Activated CD4-positive, CD25-positive, alpha-beta regulatory T cell treated with anti-CD3 and anti-CD28 coated beads, Interleukin-2, amount 50 U/mL, for 16 hours (primary cell): ENCODE measurements around the gene HMCES.

Experiments used
- DNase-seq: peaks from one replicate; pipeline ENCODE4 v3.0.0-alpha.2; 2020; ENCODE audit warnings: low read depth, low spot score

HMCES gene

DNA sequence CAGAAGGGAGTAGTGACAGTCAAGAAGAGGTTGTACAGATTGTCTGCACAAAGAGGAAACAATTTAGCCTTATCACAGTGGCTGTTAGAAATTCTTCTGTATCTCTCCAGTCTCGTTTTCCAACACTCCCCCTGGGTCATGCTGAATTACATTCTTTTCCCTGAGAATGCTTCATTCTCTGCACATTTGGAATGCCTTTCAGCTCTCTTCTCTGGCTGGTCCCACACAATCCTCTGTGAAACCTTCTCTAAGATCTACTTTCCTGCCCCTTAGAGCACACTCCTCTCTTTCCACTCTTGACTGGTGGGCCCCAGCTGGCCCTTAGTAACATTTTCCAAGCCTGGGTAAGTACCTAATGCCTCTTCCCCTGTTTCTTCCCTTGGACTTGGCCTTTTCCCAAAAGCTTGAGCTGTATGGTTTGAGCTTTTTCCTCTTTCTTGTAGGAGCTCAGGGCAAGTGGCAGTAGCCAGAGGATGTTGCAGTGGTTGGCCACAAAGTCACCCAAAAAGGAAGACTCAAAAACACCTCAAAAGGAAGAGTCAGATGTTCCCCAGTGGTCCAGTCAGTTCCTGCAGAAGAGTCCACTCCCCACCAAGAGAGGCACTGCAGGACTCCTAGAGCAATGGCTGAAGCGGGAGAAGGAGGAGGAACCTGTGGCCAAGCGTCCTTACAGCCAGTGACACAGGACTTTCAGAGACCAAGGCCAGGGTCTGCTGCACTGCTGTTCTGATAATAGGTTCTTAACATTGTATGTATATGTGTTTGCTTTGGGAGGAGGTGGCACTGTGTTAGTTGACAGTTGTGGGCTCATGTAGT is 25.7 kb downstream of the HMCES start:
- no peak for DNase-seq

DNA sequence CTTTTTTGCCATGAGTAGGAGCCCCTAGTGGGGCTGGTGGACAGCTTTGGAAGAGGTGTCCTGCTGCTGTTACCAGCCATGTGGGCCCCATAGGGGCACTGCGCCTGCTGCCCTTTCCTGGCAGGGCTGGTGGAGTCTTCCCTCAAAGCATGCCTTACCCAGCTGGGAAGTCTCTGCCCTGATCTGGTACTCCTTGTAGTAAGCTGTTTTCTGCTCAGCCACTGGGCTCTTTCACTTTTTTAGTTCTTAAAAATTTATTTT is 26.2 kb downstream of the HMCES start:
- no peak for DNase-seq

DNA sequence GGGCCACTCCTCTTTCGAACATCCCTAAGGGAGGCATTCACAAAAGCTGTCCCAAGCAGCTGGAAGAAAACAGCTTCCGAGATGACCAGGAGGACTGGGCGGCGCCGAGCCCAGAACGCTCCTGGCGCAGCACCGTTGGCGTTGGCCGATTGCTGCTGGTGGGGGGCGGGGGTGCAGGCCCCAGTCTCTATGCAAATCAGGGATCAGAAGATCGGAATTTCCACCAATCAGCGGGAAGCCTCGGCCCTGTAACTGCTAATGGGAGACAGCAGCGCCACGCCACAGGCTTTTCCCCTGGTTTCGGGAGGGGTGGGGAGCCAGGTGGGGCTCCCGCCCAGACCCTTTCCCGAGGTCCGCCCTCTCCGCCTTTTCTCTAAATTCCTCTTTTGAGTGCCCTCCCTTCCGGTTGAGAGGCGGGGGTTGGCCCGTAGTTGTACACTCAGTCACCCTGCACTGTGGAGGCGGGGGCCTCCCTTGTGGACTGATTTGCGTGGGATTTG is 27.0 kb downstream of the HMCES start:
- DNase-seq = no peak

DNA sequence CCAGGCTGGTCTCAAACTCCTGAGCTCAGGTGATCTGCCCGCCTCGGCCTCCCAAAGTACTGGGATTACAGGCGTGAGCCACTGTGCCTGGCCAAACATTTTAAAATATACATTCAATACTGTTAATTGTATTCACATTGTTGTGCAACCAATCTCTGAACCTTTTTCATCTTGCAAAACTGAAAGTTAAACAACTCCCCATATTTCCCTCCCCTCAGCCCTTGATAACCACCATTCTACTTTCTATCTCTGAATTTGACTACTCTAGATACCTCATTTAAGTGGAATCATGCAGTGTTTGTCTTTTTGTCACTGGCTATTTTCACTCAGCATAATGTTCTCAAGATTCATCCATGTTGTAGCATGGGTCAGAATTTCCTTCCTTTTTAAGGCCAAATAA is 30.0 kb downstream of the HMCES start:
- DNase-seq = no peak

DNA sequence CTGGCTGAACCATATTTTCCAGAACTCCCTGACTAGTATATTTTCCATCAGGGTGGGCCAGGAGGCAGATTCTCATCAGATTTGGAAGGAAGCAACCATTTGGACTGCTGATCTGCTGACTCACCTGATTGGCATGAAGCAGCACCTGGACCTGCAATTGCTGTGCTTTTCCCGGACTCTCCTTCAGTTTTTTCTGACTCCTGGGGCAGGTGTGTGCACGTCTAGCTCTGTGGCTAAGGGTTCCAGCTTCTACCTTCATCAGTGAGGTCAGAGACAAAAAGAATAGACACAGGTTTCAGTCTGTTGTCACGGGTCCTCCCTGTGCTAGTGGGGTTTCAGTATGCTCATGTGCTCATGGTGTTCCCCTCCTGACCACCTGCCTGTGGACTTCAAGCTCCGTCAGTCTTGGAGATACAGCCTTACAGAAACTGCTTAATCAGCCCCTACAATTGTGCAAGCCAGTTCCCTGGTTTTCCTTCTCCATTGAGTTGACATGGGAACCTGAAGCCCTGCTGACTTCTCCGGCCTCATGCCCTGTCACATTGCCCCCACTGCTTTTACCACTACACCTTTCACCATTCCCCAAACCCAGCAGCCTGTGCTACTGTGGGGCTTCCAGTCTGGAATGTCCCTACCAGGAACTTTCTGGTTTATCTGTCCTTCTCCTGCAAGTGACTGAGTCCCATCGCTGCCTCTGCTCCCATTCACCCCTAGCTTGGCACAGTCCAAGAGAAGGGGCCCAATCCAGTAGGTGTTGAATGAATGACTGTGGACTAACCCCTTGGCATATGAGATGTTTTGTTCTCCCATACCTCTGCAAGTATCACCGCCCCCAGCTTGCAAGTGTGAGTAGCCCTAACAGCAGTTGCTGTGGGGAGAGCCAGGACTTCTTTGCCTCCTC is 31.7 kb downstream of the HMCES start:
- DNase-seq = no peak

DNA sequence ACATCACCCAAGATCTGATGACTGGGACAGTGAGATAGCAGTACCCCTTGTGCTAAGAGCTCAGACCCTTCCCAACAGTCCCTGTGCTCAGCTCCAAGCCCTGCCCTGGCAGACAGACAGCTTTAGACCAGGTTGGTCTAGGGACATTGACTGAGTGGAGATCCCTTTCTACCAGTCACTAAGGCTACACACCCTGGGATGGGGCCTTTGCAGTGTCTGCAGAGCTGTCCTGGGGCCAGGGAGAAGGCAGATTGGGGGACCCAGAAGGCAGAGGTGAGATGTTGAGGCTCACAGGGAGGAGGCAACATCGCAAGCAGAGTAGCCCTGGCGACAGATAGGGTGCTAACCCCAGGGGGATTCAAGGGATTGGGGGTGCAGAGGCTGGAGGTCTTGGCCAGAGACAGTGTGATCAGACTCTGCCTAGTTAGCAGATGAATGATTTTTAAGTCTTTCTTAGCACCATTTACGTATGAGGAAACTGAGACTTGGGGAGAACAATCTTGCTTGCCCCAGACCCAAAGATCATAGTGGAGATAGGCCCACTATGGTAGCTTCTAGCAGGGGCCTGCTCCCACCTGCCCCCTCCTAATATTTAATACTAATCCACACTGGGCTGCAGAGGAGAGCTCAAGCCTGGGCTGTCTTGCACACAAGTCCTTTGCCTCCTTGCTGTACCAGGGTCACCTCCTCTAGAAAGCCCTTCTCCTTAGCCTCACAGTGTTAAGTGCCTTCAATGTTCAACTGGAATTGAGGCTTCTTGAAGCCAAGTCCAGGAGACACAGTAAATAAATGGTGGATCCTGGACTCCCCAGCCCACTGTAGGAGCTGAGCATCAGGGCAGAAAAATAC is 32.6 kb downstream of the HMCES start:
- DNase-seq = no peak

DNA sequence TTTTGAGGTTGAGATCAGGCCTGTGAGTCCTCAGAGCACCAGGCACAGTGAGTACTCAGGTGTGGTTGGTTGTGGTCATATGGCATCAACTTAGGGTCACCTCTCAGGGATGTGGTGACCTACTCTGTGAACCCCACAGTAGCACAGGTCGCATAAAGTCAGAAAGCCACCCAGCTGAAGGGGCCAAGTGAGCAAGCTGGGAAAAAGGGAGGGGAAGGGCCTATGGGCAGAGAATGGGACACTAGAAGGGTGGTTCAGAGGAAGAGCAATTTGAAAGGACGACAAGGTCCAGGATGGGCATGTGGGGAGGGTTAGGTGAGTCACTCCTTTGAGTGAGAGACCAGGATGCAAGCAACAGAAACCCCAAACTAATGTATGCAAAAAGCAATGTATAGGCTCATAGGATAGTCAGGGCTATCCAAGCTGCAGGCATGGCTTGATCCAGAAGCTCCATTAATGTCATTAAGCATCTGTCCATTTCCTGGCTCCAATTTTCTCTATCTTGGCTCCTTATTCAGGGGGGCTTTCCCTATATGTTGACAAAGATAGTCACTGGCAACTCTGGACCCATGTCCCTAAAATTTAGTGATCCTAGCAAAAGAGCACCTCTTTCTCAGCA is 33.5 kb downstream of the HMCES start:
- no peak for DNase-seq

DNA sequence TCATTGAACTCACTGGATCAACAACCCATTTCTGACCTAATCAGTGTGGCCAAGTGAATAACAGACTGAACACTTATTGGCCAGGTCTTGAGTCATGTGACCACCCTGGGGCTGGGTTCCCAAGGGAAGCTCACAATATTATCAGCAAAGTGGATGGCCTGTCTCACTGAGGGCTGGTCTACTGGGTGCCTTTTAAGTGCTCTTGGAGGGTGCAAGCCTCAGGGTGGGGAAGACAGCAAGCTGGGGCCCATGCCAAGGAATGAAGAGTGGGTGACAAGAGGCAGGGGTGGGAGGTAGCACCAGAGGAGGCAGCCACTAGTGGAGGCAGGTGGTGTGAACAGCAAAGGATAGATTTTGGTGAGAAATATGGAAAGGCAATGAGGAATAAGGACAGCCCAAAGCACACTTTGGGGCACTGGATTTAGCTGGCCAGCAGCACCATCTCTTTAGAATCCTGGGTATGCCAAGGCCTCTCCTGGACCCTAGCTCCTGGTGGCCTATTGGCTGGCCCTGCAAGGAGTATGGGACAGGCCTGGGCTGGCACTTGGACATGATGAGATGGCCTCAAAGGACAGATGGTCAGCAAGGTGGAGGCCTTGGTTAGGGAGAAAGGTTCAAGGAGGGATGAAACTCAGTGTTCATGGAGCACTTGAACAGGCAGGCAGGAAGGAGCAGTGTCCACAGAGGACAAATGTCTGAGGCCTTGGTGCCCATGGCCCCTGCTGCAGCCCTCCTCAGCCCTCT is 34.2 kb downstream of the HMCES start:
- no peak for DNase-seq

DNA sequence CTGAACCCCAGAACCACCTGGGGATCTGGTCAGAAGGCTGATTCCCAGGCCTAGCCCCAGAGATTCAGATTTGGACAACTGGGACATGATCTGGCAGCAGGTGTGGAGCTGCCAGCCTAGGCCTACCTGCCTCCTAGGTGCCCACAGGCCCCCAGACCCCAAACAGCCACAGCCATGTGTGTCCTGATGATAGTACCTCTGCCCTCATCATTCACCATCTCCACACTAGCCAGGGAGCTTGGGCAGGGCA is 34.7 kb downstream of the HMCES start:
- DNase-seq = no peak

DNA sequence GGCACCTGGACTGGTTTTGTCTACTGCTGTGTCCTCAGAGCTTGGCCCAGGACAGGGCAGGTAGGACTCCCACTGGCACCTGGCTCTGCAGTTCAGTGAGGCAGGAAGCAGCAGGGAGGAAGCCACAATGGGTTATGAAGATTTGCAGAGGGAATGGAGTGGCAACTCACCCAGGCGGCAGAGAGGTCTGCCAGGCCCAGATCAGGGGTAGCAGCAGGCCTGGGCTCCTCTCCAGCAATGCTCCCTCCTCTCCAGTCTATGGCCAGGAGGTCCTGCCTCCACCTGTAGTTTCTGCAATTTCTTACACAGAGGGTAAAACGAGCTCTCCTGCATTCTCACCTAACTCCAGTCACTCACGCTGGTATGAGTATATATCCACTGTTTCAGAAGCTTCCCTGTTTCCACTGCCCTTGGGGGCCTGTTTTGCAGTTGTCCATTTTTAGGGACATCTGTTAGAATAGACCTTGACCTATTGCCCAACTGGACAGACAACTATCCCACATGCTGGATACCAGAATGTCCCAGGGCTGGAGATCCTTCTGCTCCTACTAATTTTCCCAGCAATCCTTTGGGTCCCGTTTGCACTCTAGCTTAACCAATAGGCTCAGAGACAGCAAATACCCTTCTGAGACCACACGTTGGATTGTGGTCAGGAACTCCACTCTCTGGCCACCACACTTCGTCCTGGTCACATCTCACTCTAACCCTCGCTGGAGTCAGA is 35.2 kb downstream of the HMCES start:
- DNase-seq = no peak

DNA sequence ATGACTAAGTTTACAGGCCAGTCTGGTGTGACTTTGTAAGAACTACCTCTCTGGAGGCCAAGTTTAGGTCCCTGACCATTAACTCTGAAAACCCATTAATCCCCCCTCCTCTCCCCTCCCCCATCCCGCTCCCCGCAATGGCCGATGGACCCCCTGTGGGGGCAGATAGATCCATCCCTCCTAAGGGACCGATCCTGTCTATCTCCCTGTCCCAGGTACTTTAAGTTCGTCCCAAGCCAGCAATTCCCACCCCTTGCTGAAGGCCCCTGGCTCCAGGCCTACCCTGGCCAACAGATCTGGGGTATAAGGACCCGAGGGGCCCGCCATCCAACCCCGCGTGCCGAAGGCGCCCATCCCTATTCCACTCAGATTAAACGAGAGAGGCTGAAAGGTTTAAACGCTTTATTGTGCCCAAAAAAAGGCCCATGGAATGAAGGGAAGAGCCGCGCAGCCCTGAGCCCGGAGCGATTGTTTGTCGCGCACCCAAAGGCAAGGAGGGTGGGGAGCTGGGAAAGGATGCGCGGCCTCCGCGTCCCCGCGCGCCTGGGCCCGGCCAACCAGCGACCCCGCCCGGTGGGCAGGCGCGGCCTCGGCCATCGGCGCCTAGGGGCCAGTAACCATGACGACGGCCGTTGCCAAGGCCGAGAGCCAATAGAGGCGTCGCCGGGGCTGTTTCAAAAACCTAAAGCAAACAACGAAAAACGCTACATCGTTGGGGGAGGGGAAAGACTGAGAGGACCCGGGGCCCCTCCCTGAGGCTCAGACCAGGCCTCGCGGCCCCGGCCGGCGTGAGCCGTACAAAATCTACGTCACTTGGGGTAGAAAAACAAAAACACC is 35.9 kb downstream of the HMCES start:
- no peak for DNase-seq

DNA sequence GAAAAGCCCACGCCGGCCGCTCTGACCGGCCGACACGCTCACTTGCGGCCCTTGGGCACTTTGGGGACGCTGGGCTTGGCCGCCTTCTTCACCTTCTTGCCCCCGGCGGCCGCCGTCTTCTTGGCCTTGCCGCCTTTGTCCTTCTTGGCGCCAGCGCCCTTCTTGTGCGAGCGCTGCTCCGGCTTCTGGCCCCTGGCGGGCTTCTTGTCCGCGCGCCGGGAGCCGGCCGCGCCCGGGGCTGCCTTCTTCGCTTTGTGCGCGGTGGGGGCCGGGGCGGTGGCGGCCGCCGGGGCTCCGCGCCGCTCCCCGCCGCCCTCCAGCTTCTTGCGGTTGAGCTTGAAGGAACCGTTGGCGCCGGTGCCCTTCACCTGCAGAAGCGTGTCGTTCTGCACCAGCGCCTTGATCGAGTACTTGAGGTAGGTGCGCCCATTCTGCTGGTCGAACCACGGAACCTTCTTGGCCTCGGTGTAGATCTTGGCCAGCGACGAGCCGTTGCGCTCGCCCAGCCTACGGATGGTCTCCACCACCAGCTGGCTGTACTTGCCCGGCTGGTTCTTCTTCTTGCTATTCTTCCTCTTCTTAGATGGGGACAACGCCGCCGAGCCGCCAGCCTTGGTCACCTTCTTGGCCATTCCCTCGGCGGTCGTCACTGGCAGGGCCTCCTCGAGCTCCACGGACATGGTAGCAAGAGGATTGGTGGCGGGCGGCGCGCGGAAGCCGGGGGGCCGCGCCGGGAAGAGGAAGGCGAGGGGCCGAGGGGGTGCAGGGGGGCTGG is 36.7 kb downstream of the HMCES start:
- DNase-seq = no peak

DNA sequence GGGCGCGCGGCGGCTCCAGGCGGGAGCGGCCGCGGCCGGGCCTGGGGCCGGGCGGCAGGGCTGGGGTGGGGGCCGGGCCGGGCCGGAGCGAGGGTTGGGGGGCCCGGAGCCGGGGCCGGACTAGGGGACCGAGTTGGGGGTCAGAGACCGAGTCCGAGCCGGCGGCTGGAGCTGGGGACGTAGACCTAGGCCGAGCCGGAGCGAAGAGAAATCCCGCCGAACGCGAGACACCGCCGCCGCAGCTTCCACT is 37.3 kb downstream of the HMCES start:
- DNase-seq = no peak

DNA sequence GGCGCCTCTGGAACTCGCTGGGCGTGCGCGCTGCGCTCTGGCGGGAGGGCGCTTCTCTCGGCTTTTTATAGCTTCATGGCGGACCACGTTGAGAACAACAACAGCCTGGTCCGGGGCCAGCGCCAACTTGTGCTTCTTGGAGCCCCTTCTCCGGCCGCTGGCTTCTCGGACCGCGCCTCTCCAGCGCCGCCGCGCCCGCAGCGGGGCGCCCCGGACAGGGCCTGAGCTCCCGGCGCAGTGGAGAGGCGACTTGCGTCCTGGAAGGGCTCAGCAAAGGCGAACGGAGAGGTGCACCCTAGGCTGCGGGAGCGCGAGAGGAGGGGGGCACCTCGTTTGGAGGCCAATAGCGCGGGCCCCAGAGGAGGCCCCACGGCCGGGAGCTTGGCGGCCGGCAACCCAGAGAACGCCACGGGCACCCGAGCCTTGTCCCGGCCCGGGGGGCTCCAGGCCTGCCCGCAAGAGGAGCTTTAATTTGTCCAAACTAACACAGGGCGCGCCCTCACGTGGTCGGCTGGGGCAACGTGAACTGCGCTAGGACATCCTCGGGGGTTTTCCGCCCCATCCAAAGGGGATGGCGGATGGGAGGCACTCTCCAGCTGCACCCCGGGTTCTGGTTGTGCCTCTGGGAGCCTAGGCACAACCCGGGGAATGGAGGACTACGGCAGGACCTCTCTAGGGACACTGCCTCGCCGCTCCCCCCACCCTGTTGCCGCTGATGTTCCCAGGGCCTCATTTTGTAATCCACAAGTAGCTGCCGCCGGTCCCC is 37.8 kb downstream of the HMCES start:
- peak; percentile 80 for DNase-seq

DNA sequence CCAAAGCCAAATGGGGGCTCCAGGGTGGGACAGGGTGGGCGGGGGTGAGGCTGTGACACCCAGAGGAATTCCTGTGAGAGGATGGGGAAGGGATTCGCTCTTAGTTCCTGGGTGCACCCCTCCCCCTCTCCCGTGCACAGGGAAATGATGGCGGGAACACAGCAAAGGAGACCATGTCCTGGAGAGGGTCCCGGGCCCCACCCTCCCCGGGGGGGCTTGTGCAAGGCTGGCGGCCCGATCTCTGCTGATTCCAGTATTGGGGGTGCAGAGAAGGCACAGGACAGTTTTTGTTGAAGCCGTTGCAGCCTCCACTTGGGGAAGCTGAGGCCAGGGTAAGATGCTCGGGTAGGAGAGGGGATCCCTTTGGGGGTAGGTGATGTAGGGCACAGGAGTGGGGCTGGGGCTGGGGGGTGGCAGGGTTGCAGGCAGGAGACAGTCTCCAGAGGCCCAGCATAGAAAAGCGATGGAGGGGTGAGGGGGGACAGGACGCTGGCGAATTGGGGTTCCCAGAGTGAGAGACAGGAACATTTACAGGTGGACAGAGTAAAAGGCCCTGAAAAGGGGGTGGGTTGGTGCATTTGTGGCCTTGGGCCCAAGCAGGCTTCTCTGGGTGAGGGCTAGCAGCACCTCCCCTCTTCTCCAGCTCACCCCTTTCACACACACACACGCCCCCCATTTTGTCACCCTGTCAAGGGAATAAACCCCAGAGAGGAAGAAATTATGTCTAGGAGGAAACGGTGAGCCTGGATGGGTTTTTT is 38.5 kb downstream of the HMCES start:
- no peak for DNase-seq

DNA sequence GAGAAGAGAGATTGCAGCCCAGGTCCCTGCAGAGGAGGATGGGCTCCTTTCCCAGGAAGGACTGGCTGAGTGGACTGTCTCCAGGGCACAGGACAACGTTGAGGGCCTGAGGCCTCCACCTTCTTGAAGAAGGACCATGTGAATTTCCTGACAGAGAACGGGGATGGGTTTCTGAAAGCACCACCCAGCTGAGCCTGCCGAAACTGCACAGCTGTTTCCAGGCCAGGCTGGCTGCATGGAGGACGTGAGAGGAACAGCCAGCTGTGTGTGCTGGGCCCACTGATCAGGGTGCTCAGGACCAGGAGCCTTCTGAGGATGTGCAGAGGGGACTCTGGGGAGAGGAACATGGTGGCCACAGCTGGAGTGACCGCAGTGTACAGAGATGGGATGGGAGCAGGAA is 39.2 kb downstream of the HMCES start:
- DNase-seq = no peak

DNA sequence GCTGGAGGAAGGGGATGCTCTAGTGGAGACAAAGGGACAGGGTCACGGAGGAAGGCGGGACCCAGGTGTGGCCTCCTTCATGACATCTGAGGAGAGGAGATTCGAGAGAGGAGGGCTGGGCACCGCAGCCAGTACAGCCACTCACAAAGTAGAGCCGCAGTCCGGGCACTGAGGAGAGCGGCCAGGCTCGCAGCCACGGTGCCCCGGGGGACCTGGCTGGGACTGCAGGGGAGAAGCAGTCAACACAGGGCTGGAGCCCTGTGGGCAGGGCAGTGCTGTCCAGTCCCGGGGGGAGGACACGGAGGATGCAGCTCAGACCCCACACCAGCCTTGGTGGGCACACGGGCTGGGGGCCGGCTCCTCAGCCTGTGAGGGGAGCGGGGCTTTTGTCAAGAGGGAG is 40.3 kb downstream of the HMCES start:
- no peak for DNase-seq

DNA sequence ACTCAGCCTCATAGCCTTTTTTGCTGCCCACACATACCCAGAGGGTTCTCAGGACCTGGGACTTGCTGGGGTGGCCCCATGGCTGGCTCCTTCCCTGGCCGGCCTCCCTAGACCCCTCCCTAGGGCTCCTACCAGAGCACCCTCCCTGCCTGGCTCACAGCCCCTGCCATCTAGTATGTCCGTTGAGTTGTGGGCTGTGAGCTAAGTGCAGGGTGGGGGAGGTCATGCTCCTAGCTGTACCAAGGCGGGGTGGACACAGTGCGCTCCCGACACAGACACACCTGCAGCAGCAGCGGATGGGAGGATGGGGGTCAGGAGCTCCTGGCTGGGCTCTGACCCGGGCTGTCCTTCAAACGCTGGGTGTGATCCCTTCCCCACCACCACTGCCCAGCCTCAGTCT is 41.6 kb downstream of the HMCES start:
- DNase-seq = no peak
